HG03060 (cell line): ENCODE results near the gene SLC35E3.

Experiments used
- ATAC-seq: cut with Tn5 transposase; IDR thresholded peaks from one replicate; pipeline ENCODE4 v1.9.1; 2021; ENCODE audit warnings: low read depth, moderate number of reproducible peaks; ENCODE audit not compliant: unreplicated experiment

SLC35E3 gene

DNA sequence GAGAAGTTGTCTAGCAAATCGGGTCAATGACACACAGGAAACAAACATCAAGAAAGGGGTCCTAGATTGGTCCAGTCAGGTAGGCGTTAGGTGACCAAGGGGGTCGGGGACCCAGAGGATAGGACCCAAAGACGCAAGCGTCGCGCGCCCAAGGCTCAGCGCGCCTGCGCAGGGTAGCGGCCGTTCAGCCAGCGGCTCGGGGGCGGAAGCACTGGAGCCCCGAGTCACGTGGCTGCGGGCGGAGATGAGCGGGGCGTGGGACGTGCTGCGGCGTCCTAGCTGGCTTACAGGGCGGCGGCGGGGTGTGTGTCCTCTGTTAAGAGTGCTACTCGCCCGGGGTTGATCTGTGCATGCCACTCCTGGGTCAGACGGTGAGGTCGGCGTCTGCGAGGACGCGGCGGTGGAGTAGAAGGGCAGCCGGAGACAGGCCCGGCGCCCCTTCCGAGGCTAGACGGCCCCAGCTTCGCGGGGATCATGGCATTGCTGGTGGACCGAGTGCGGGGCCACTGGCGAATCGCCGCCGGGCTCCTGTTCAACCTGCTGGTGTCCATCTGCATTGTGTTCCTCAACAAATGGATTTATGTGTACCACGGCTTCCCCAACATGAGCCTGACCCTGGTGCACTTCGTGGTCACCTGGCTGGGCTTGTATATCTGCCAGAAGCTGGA is at the start of gene SLC35E3:
TSS of gene SLC35E3 (plus strand) at position 273 of the 668 bp plus-strand sequence. CDS start at position 475, 202 bp downstream.
- ATAC-seq: peak; percentile 90

DNA sequence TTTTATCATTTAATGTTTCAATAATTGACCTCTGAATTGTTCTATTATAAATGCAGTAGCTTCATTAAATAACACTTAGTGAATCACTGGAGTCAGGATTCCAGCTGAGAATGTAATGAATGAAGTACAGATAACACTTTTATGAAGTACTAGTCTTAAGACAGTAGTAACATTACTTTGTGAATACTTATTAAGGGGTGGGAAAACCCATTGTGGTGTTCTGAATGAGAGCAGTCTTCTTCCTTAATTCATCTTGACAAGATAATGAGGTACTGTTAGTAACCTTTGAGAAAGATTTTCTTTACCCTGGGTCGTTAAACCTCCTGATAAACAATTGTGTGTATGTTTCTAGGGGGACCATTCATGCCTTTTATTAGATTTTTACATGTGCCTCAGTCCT is 46.5 kb upstream of the SLC35E3 start:
- no peak for ATAC-seq

DNA sequence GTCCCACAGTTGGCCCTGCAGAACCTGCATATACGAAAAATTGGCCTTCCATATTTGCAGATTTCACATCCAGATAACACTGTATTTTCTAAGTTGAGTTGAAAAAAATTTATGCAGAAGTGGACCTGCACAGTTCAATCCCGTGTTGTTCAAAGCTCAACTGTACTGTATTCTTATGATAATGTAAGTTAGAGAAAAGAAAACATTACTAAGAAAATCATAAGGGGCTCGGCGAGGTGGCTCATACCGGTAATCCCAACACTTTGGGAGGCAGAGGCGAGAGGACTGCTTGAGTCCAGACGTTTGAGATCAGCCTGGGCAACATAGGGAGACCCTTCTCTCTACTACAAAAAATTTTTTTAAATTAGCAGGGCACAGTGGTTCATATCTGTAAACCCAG is 18.2 kb upstream of the SLC35E3 start:
- no peak for ATAC-seq

DNA sequence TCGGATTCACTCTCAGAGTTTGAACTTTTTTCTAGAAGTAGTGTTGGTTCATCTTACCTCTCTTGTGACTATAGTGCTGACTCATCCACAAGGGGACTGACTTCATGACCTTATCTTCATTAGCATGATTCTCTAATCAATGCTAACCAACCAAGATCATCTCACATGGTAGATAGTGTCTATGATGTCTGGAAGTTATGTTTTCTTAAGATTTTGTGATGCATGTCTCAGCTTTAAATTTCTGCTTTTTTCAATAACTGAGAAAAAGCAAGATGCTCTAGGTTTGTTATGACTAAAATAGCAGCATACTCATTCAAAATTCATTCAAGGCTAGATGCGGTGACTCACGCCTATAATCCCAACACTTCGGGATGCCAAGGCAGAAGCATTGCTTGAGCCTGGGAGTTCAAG is 12.3 kb upstream of the SLC35E3 start:
- ATAC-seq: no peak

DNA sequence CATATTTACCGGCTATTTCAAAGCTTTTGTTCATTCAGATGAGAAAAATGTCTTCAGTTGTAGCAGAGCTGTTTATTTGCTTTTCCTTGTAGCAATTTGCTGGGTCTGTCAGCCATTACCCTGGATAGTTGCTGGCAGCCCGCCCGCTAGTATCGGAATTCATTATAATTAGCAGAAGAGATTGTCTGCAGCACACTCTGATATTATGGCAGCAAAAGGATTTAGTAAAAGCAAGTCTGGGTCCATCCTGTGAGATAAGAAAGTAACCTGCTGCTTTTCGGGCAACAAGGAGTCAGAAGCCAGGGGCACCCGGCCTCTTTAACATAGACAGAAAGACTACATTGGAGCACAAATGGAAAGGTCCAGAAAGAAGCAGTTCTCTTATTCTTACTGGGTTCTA is 6.1 kb upstream of the SLC35E3 start:
- ATAC-seq: no peak

DNA sequence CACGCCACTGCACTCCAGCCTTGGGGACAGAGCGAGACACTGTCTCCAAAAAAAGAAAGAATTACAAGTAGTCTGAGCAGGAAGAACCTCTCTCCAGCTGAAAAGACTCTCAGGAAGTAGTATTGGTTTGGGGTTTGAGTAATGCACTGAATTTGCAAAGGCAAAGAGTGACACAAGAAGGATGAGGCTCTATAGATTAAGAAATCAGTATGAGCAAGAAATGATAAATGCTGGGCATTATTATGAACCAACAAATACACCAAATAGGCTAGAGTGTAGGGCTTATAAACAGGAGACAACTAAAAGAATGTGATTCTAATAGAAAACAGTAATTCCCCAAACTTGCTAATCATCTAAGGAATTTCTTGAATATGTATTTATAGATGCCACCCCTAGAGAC is 2.6 kb upstream of the SLC35E3 start:
- no peak for ATAC-seq

DNA sequence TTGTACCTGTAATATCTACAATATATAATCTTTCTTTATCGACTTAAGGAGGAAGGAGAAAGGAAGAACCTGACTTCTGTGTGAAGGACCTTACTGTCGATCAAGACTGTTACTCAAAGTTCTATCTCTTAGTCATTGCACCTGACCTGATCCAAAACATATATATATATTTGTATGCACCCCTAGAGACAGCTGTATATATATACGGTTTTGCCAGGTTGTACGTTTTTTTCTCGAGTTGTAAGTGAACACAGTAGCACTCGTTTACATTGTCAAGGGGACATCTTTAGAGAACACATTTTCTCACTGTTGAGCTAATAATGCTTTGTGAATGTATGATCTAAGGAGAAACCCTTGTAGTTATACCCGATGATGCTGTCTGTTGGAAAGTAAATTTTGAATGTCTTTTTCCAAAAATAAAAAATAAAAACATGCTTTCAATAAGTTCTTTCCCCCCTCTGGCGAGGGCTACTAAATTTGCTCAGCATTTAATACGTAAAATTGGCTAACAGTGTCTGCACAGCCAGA is 536 bp upstream of the SLC35E3 start:
- ATAC-seq: no peak

DNA sequence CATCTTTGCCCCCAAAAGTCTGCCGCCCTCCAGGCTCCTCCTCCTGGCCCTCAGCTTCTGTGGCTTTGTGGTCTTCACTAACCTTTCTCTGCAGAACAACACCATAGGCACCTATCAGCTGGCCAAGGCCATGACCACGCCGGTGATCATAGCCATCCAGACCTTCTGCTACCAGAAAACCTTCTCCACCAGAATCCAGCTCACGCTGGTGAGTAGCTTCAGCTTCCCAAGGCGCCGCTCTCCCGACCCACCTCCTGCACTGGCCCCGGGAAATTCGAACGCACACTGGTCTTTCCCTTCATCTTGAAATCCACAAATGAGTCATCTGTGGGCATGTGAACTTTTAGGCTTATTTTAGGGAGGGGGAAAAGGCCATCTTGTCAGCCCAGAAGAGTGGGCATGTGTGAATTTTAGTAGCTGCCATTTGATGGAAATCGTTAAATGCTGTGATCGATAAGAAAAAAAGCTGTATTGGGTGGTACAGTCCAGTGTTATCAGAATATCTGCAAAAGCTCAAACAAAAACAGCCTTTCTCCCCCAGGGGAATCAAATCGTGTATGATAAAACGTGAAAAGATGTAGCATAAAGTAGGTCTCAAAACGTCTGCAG is 700 bp downstream of the SLC35E3 start:
- ATAC-seq: peak; percentile 9

DNA sequence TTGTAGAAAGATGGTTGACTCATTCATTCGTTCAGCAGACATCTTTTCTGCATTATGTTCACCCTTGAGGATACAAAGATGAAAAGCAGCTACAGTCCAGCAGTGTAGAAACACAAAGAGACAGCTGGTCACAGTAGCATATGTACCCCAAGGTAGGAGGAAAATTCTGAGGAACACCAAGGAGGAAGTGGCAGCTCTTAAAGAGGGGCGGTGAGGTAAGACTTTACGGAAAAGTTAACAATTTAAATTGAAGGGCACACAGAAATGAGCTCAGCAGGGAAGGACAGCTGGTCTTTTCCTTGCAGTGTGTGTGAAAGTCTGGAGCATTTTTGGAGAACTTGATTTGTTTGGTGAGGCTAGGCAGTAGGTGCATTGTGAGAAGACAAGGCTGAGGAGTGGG is 3.5 kb downstream of the SLC35E3 start:
- ATAC-seq: no peak

DNA sequence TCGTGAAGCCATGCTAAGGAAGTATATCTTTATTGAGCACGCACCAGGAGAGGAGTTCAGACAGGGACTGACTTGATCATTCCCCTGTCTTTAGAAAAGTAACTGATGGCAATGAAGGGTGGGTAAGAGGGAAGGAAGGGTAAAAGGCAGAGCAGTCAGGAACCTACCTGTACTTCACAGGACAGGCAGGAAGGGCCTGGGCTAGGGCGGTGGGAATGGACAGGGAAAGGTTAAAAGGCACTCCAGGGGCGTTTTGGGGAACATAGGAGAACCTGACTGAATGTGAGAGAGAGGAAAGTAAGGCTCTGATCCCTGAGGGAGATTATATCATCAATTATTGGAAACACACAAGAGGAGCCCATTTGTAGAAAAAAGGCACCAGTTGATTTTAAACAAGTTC is 3.9 kb downstream of the SLC35E3 start:
- ATAC-seq: no peak

DNA sequence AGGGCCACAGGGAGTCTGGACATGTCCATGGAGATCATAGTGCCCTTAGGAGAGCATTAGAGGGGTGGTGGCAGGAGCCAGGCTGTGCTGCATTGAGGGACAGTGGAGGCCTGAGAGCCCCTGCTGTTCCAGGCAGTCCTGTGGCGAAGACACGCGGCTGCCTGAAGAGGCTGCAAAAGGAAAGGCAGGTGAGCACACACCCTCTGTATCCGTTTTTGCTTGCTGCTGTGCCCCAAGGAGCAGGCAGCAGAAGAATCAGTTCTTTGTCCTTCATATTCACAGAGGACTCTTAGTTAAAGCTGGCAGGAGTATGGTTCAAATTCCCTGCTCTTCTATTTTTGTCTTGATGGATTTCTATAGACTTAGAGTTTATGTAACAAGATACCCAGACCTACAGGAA is 4.5 kb downstream of the SLC35E3 start:
- ATAC-seq: no peak

DNA sequence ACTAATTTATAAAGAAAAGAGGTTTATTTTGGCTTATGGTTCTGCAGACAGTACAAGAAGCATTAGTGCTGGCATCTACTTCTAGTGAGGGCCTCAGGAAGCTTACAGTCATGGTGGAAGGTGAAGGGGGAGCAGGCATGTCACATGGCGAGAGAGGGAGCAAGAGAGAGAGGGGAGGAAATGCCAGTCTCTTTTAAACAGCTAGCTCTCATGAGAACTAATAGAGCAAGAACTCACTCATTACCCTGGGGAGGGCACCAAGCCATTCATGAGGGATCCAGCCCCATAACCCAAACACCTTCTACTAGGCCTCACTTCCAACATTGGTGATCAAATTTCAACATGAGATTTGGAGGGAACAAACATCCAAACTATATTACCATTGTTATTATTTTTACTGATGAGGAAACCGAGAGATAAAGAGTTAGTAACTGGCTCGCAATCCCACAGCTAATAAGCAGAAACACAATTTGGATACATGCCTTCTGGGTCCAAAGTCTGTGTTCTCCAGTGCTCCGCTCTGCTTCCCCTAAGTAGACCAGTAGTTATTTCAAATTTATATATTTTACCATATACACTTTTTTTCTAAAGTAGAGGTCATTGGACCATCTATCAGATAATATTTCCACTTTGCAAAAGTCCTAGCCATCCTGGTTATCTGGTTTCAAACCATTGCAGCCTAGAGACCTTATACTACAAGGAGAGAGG is 9.7 kb downstream of the SLC35E3 start:
- ATAC-seq: no peak

DNA sequence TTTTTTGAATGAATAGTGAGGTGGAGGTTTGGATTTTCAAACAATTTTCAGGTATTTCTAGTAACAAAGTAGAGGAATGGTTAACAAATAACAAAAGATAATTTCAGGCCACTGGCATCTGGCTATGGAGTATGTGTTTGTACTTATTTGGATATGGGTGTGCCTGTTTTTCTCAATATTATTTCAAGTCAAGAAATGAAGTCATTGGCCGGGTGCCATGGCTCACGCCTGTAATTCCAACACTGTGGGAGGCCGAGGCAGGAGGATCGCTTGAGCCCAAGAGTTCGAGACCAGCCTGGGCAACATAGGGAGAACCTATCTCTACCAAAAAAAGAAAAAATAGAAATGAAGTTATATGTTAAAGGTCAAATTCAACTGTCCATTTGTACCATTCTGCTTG is 13.9 kb downstream of the SLC35E3 start:
- ATAC-seq: no peak

DNA sequence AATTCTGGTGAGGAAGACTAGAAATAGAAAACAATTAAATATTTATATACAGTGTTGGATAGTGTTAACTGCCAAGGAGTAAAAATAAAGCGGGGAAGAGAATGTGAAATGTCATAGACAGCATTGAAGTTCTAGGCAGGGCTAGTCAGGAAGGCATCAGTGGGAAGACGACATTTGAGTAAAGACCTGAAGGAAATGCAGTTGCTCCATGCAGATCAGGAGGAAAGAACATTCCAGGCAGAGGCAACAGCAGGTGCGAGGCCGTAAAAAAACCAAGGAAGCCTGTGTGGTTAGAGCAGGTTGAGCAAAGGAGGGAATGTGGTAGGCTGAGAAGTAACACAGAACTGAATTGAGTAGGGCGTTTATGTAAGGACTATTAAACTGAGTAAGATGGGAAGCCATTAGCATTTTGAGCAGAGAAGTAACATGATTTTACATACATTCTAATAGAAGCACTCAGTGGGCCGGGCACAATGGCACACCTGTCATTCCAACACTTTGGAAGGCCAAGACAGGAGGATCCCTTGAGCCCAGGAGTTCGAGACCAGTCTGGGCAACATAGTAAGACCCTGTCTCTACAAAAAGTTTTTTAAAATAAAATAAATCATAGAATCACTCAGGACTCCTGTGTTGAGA is 14.9 kb downstream of the SLC35E3 start:
- ATAC-seq: no peak

DNA sequence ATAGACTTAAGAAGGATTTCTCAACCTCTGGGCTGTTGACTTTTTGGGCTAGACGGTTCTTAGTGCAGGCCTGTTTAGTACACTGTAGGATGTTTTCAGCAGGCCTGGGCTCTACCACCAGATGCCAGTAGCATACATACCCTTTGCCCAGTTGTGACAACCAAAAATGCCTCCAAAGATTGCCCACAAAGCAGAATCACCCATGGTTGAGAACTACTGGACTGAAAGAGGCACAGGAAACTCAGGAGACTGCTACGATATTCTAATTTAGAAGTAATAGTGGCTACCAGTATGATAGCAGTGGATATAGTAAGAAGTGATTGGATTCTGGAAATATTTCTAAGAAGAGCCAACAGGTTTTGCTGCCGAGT is 15.5 kb downstream of the SLC35E3 start:
- no peak for ATAC-seq

DNA sequence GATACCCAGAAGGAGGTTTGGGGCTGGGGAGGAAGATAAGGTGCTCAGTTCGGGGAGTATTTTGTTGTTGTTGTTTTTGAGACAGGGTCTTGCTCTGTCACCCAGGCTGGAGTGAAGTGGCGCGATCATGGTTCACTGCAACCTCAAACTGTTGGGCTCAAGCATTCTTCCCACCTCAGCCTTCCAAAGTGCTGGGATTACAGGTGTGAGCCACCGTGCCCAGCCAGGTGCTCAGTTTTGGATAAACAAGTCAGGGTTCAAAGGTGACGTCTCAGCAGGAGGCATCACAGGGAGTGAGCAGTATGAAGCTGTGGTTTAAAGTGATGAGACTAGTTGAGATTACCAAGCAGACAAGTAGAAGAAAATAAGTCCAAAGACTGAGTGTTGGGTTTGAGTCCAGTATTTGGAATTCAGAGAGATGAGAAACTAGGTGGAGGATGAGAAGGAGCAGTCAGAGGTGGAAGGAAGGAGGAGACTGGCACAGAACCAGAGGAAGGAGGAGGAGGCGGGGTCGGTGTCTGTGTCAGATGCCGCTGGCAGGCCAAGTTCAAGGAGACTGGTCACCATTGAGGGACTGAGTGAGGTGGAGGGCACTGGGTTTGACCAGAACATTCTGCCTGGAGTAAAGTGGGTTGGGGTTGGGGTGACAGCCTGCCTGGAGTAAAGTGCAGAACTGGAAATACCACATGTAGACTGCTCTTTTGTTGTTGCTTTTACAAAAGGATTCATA is 16.1 kb downstream of the SLC35E3 start:
- no peak for ATAC-seq

DNA sequence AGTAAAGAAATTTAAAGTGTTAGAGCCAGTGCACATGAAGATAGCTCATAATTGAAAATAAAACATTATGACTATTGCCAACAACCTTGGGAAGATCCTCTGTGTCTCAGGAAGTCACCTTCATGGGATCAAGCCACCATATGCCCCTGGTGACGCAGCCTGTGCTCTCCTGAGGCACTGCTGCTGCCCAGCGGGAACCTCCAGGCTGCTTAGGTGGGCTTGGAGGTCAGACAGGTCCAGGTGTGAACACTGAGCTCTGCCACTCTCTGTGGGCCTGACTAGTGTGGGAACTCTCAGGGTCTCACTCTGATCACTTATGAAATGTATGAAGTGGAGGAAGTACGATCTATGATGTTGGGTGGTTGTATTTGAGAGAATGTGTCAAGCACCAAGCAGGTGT is 16.7 kb downstream of the SLC35E3 start:
- ATAC-seq: no peak

DNA sequence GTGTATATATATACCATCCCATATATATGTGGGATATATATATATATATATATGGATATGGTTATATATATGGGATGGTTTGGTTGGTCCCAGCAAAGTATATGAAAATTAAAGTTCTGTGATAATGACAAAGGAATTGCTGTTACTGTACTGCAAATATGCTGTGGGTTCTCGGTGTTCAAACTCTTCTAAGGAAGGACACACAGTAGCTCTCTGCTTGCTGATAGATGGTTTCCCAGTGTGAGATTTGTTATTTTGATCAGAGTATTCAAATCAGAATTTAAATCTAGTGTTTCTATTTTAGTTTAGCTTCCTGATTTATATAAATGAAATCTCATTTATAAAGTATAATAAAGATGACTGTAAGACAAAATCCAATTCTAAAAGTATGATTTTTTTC is 19.7 kb downstream of the SLC35E3 start:
- no peak for ATAC-seq

DNA sequence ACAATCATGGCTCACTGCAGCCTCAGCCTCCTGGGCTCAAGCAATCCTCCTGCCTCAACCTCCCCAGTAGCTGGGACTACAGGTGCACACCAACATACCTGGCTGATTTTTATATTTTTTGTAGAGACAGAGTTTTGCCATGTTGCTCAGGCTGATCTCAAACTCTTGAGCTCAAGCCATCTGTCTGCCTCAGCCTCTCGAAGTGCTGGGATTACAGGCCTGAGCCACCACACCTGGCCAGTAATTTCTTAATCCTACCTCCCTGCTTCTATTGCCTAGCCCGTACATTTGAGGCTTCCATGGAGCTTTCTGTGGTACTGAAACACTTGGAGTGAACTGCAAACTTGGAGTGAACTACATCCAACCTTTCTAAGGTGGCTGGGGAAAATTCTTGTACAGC is 20.7 kb downstream of the SLC35E3 start:
- no peak for ATAC-seq

DNA sequence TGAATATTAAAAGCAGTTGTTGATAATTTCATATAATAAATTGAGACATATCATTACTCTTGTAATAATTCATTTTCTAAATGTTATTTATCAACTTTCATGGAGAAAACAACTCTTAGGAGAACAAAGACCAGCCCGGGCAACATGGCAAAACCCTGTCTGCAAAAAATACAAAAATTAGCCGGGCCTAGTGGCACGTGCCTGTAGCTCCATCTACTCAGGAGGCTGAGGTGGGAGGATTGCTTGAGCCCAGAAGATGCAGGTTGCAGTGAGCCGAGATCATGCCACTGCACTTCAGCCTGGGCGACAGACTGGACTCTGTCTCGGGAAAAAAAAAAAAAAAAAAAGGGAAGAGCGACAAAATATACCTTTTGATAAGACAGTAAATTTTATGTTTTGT is 21.2 kb downstream of the SLC35E3 start:
- no peak for ATAC-seq
